Measurements from ENCODE around the gene ADAMTS12.

Gene ADAMTS12

DNA sequence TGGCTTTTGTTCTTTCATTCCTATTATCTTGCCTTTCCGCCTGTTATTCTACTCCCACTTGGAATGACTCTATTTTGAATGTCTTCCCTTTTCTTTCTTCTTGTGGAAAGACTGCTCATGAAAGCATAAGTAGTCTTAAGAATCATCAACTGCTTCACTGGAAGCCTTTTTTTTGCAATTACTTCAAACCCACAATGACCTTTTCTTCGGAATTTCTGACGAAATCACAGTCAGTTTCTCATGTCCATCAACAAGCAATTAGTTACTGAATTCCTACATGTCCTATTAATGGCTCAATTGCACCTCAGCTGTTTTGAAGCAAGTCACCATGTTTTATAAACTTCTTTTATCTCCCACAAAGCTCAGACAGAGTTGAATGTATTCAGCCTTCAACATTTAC, 254.8 kb downstream of the ADAMTS12 start:
- no peak for DNase-seq

DNA sequence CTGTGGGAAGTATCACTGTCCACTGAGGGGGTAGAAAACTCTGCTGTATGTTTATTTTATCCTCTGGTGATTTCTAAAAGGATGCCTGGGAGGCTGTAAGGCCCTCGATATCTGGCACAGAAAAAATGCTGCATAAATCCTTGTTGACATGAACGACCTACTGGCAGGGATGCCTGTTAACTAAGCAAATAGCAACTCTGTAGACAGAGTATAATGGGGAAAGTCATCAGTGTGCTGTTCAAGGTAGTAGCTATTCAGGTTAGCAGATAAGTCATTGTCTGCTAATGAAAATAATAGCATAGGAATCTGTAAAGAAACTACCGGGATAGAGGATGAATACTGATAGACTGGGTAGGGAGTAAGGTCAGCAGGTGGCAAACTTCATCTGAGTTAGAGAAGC, 256.2 kb downstream of the ADAMTS12 start:
- no peak for DNase-seq

DNA sequence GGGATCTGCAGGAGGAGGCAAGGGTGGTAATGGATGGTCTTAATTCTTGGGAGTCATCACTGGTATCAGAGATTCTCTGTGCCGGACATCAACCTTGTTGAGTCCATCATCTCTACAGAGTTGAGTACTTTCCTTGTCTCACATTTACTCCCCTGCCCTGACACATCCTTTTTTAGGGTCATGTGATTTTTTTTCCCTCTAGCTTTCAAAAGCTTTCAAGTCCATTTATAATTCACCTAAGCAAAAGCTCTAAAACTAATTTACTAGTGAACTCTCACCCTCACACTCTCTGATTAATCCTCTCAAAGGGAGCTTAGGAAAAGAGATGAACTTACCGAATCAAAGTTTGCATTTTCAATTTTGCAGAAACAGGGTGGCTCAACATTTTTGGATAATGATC, 258.1 kb downstream of the ADAMTS12 start:
- DNase-seq, result no peak

- no peak for DNase-seq
Observed at GRCh38 chr5:33631786-33632185, 260.0 kb downstream of the ADAMTS12 start.

DNA sequence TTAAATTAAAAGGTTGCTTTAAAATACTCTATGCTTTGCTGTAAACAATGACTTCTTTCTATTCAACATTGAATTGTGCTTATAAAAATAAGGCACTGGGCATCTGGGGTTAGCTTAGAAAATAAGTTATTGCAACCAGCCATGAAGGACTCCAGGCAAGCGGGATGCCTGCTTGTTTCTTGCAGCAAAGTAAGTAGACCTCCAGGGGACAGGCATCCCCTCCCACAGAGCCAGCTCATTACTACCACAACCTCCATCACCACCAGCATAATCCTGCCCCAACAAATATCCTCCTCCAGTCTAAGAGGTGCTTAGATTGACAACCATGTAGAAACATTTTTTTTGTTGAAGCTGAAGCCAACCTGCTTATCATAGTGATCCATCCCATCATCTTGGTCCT, 260.7 kb downstream of the ADAMTS12 start:
- DNase-seq, result no peak

DNA sequence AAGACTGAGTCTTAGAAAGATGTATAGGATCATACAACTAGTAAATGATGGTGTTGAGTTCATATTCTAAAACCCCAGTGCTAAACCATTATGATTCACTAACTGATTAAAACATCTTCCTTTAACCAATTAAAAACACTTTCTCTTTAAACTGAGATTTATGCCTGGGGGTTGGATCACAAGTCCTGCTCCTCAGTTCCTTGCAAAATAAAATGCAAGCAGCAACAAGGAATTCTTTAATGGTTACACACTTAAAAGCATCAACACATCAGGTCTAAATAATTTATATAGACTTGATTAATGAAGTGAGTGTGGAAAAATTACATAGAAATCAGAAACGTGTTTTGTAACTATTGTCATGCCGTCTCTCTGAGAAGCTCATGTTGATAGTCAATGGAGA, 261.8 kb downstream of the ADAMTS12 start:
- DNase-seq, result no peak

GRCh38 chr5:33628796-33629195, 263.0 kb downstream of the ADAMTS12 start:
- no peak for DNase-seq

- DNase-seq, result no peak
Observed at GRCh38 chr5:33621514-33621913, 270.3 kb downstream of the ADAMTS12 start.

DNA sequence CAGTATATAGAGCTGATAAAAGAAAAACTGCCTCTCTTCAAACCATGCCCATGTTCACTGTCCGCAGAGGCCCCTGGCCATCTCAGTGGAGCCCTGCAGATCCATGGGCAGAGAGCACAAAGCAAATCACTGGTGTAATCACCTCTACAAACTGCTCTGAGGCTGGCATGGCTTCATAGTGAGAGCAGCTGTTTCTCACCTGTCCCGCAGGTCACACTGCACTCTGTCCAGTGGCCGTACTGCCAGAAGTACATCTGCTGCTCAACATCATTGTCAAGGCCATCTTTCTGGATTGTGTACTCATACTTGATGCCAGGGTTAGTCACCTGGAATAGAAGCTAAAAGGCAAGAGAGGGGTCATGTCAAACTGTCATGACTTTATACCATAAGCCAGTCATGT, 277.8 kb downstream of the ADAMTS12 start:
- no peak for DNase-seq

- DNase-seq, result no peak
Observed at GRCh38 chr5:33612386-33612785, 279.4 kb downstream of the ADAMTS12 start.

GRCh38 chr5:33611877-33612276, 279.9 kb downstream of the ADAMTS12 start:
- DNase-seq, result no peak

DNA sequence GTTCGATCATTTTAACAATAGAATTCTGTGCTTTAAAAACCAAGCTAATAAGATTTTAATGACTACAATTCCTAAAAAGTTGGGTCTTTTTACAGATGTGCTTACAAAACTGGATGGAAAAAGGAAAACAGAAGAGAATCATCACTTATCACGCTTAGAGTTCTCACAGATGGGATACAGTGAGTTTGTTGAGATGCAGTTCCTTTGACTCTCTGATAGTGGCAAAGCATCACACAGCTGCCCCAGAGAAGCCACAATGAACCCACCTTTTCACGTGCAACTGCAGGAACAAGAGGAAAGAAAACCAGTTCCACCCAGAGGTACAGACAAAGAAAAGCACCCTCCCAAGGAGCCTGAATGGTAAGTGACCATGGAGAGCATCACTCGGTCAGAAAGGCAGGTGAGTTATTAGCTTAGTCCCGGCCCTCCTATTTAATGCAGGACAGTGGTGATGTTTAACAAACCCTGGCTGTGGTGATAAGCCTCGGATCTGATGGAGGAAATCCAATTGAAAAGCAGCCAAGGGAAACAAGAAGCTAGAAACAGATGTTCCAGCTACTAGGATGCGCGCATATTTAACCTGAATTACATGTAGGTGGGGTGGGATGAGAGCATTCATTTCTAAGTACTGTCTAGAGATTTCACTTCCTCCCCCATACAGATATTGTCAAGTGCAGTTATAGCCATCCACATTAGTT, 283.3 kb downstream of the ADAMTS12 start:
- peak; percentile 21 for DNase-seq

- DNase-seq, result no peak
Observed at GRCh38 chr5:33604503-33604902, 287.3 kb downstream of the ADAMTS12 start.

GRCh38 chr5:33601881-33602280, 289.9 kb downstream of the ADAMTS12 start:
- DNase-seq, result no peak

GRCh38 chr5:33595303-33595702, 296.5 kb downstream of the ADAMTS12 start:
- DNase-seq, result no peak

DNA sequence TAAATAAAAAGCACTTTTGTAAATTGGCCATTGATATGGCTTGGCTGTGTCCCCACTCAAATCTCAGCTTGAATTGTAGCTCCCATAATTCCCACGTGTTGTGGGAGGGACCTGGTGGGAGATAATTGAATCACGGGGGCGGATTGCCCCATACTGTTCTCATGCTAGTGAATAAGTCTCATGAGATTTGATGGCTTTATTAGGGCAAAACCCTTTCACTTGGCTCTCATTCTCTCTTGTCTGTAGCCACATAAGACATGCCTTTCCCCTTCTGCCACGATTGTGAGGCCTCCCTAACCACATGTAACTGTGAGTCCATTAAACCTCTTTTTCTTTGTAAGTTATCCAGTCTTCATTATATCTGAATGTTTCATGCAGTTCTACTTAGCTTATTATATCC, 297.8 kb downstream of the ADAMTS12 start:
- no peak for DNase-seq

DNA sequence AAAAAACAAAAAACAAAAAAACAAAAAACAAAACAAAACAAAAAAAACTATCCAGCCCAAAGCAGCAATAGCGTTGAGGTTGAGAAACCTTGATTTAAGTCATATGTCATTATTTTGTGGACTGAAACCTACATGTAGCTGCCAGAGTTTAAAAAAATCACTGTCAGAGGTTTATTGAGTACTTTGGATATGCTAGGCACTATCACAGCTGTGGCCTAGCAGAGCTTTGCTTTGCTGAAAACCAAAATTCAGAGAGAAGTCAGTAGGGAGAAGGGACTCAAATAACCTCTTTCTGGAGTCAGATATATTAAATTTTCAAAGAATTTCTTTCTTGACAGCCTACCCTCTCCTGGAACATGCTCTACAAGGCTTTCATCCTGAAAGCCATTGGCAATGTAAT, 299.5 kb downstream of the ADAMTS12 start:
- DNase-seq, result no peak

- DNase-seq, result peak; percentile 11
Observed at GRCh38 chr5:33588654-33589372, 303.0 kb downstream of the ADAMTS12 start.

DNA sequence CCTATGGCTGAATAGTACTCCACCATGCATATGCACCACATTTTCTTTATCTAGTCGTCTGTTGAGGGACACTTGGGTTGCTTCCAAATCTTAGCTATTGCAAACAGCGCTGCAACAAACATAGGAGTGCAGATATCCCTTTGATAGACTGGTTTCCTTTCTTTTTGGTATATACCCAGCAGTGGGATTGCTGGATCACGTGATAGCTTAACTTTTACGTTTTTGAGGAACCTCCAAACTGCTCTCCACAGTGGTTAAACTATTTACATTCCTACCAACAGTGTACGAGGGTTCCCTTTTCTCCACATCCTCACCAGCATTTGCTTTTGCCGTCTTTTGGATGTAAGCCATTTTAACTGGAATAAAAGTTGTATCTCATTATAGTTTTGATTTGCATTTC, 308.5 kb downstream of the ADAMTS12 start:
- no peak for DNase-seq

- no peak for DNase-seq
Observed at GRCh38 chr5:33582417-33582816, 309.4 kb downstream of the ADAMTS12 start.

- DNase-seq, result no peak
Observed at GRCh38 chr5:33579789-33580188, 312.0 kb downstream of the ADAMTS12 start.

DNA sequence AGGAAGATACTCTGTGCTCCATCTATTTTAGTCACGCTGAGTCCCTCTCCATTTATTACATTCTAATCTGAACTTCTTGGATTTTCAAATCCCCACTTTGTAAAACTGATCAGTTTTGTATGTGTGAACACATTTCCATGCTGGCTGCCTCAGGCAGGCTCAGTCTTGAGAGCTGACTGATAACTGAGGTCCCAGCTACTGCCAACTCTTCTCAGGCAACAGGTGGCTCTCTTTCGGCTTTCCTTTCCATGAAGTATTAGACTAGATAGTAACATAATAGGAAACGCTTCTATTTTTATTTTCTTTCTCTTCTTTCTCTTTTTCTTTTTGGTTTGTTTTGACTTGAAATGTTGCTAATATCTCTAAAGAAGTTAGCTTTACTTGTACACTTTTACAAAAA, 312.6 kb downstream of the ADAMTS12 start:
- DNase-seq, result no peak

DNA sequence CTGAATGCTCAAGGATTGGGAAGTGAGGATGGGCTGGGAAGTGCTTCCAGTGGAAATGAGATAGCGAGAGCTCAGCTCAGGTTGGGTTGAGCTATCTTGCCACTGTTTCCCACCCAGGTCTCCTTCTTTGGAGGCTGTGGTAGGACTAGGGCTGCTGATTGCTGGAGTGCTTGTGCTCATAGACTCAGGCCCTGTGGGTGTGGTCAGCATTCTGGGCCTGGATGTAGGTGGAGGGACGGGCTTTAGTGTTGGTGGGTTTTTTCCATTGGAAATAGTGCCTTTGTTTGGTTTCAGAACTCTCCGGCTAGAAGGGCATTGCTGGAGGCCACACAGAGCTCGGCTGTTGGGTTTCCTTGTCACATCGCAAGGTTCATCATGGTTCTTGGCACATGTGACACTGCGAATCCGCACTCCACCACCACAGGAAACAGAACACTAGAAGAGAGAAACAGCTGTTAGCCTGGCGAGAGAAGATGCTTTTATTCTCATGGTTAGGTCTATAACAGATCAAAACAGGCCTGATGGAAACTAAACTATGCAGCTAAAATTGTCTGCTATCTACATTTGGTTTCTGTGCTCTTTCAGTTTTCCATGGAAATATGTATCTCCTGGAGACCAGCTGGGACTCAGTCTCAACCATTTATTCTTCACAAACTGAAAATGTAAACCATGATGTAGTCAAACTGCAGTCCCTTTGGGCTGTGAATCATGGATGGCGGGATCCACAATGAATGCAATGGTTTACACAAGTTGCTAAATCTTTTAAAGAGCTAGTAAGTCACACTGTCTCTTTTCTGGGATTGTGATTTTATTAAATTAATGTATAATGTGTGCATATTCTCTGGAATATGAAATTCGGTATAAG, 314.8 kb downstream of the ADAMTS12 start:
- no peak for DNase-seq

- no peak for DNase-seq
Observed at GRCh38 chr5:33565324-33565723, 326.5 kb downstream of the ADAMTS12 start.

Data from NCI-H2171 (cell line).